Measurements from ENCODE around the gene DISC1.

GRCh38 chr1:231800108-231800507 lies 173.5 kb downstream of the DISC1 start:
- TF ChIP-seq CTCF (IDR thresholded peaks at IDR 0.05) (no peak), POLR2A (IDR thresholded peaks at IDR 0.05) (no peak)
